GM12878 (cell line): Measurements from ENCODE around the gene B4GALT3. TPM values are rescaled to one million over a fixed set of nuclear protein-coding genes. Genes with fewer than 3 reads are reported as not detected.

Experiments used
- ATAC-seq: fragments of 200-7000 bp; cut with Tn5 transposase; 3 replicates; pipeline ENCODE4 v1.9.1; 2020; ENCODE audit warnings: mild to moderate bottlenecking, moderate library complexity
- BruUV-seq: library from RNA; stranded (reverse); fragments of 400-500 nt; replicated peaks from 2 replicates; lab custom pipeline; 2021; lab: Mats Ljungman, UMichigan
- CTCF ChIA-PET: fragments of 300-600 bp; sonication (Branson Sonifier 250); formaldehyde crosslinking; extraction: SDS; loops from one replicate; lab custom pipeline; 2021; ENCODE audit warnings: inconsistent platforms; lab: Yijun Ruan, JAX
- POLR2A ChIA-PET: fragments of 350-600 bp; formaldehyde crosslinking; extraction: SDS; loops from one replicate; lab custom pipeline; 2021; ENCODE audit warnings: inconsistent platforms; lab: Charles Lee
- RAD21 ChIA-PET: fragments of 300-600 bp; sonication (Branson Sonifier 250); formaldehyde crosslinking; loops from one replicate; lab custom pipeline; 2023; ENCODE audit warnings: antibody characterized with exemption; ENCODE audit not compliant: unreplicated experiment; lab: Charles Lee
- SMC1A ChIA-PET: fragments of 300-600 bp; sonication (Branson Sonifier 250); formaldehyde crosslinking; loops from one replicate; lab custom pipeline; 2023; ENCODE audit not compliant: unreplicated experiment, uncharacterized antibody; lab: Charles Lee
- DNase-seq: peaks from one replicate; pipeline ENCODE4 v3.0.0-alpha.2; 2011; ENCODE audit warnings: low read depth, low spot score
- FAIRE-seq: peaks from 3 replicates; lab custom pipeline; 2011; peaks lifted over from hg19 to GRCh38; lab: Jason Lieb, UNC
- H2AFZ ChIP-seq: 2 replicates; pipeline ENCODE4 v1.6.0; 2011; ENCODE audit warnings: low read depth, low read length, control low read depth; ENCODE audit not compliant: control insufficient read depth
- H3K27ac ChIP-seq: 2 replicates; pipeline ENCODE4 v1.5.1; 2011; ENCODE audit warnings: control low read depth; ENCODE audit not compliant: control insufficient read depth, insufficient read depth
- H3K27me3 ChIP-seq, 2 experiments: replicated peaks in 1 of 2; 2 replicates each; pipeline versions ENCODE4 v1.6.0 to v1.6.1; 2011; ENCODE audit warnings: low read length in 1 of 2; ENCODE audit not compliant: control insufficient read depth in 2 of 2, insufficient read depth in 2 of 2
- H3K36me3 ChIP-seq, 2 experiments: 2 replicates each; pipeline ENCODE4 v1.5.1; 2011; ENCODE audit warnings: low read length in 1 of 2; ENCODE audit not compliant: control insufficient read depth in 2 of 2, insufficient read depth in 2 of 2
- H3K4me1 ChIP-seq: 2 replicates; pipeline ENCODE4 v1.6.1; 2011; ENCODE audit warnings: mild to moderate bottlenecking, low read length, moderate library complexity, mixed read lengths; ENCODE audit not compliant: control insufficient read depth, insufficient read depth
- H3K4me2 ChIP-seq: 2 replicates; pipeline ENCODE4 v1.6.0; 2011; ENCODE audit warnings: control low read depth; ENCODE audit not compliant: control insufficient read depth, insufficient read depth
- H3K4me3 ChIP-seq: fragments of 200-600 bp; sonication (generic); 2 replicates; pipeline ENCODE4 v1.5.1; 2016
- H3K79me2 ChIP-seq: 2 replicates; pipeline ENCODE4 v1.6.0; 2011; ENCODE audit warnings: low read length; ENCODE audit not compliant: control insufficient read depth, insufficient read depth
- H3K9ac ChIP-seq: 2 replicates; pipeline ENCODE4 v1.8.0; 2011; ENCODE audit warnings: low read length, control low read depth, mixed read lengths; ENCODE audit not compliant: control insufficient read depth, insufficient read depth
- H3K9me3 ChIP-seq: replicated peaks from 3 replicates; pipeline ENCODE4 v1.5.1; 2011; ENCODE audit warnings: mild to moderate bottlenecking, low read length; ENCODE audit not compliant: control insufficient read depth, insufficient read depth
- H4K20me1 ChIP-seq: 2 replicates; pipeline ENCODE4 v1.6.0; 2011; ENCODE audit not compliant: control insufficient read depth, insufficient read depth
- EP300 ChIP-seq, 2 experiments: fragments of 150-350 bp in 1 of 2; IDR thresholded peaks; 2 replicates each; pipeline ENCODE4 v1.6.1; 2011 to 2012; ENCODE audit warnings: low read depth in 2 of 2, low read length in 2 of 2, borderline replicate concordance in 1 of 2, improper control_type of control experiment in 1 of 2, inconsistent platforms in 1 of 2; ENCODE audit not compliant: control insufficient read depth in 1 of 2
- GABPA ChIP-seq: IDR thresholded peaks from 2 replicates; pipeline ENCODE4 v1.6.1; 2014; ENCODE audit warnings: antibody characterized with exemption, low read depth, mild to moderate bottlenecking, inconsistent platforms
- GATAD2B ChIP-seq: fragments of 450-650 bp; conservative IDR thresholded peaks from 2 replicates; pipeline ENCODE4 v1.6.1; 2017; ENCODE audit warnings: low read depth, mild to moderate bottlenecking, moderate library complexity
- LARP7 ChIP-seq: fragments of 450-650 bp; IDR thresholded peaks from 2 replicates; pipeline ENCODE4 v1.6.1; 2017; ENCODE audit warnings: mild to moderate bottlenecking
- MTA3 ChIP-seq: IDR thresholded peaks from 2 replicates; pipeline ENCODE4 v1.6.1; 2012; ENCODE audit warnings: low read length, inconsistent platforms, borderline replicate concordance
- STAT3 ChIP-seq: IDR thresholded peaks from 2 replicates; pipeline ENCODE4 v1.6.1; 2011; ENCODE audit warnings: low read depth, low read length, improper control_type of control experiment
- WGBS: methylation state at CpG from one replicate; pipeline ENCODE4 v1.1.6; 2016; ENCODE audit warnings: low lambda C conversion rate; ENCODE audit not compliant: insufficient replicate concordance, insufficient coverage; ENCODE audit errors: missing lambda C conversion rate; 5-methylcytosine and 5-hydroxymethylcytosine counted together
- in situ Hi-C: fragments of 300-500 bp; cut with MboI; formaldehyde crosslinking; loops from 9 replicates; pipeline ENCODE4 v1.14.3; 2018; ENCODE audit warnings: mixed read lengths
- intact Hi-C: fragments of 100-400 bp; cut with micrococcal nuclease; formaldehyde crosslinking; loops from one replicate; pipeline ENCODE4 v1.14.2; 2022; ENCODE audit not compliant: unreplicated experiment
- polyA plus RNA-seq, 11 experiments: library from polyadenylated mRNA; depleted of rRNA in 4 of 11; unstranded in 6 of 11; stranded (reverse) in 5 of 11; fragments of >200 nt; fragmentation: Nextera tagmentation in 4 of 11; fragmentation: Illumina TruSeq in 1 of 11; extraction: Ambion mirVana in 4 of 11; extraction: Trizol in 1 of 11; gene quantifications; 1 replicate in 1 of 11; 2 replicates in 10 of 11; pipeline versions ENCODE4 v1.2.1 to v1.2.3, GENCODE V29; 2011 to 2016; ENCODE audit warnings: inconsistent platforms in 2 of 11, missing spikeins in 2 of 11, low read depth in 1 of 11
- total RNA-seq, 4 experiments: library from RNA; depleted of rRNA in 3 of 4; stranded (reverse); fragments of >200 nt in 3 of 4; fragmentation: Illumina TruSeq in 1 of 4; extraction: Trizol in 1 of 4; gene quantifications; 2 replicates each; pipeline versions ENCODE4 v1.2.1 to v1.2.3, GENCODE V29; 2013 to 2021
- TF ChIP-seq, protein P1 (sequence below): fragments of 450-650 bp; IDR thresholded peaks from 2 replicates; pipeline ENCODE4 v1.6.1; 2017; ENCODE audit warnings: mild to moderate bottlenecking, moderate library complexity
- TF ChIP-seq, protein P2 (sequence below): IDR thresholded peaks from 2 replicates; pipeline ENCODE4 v1.6.1; 2011; ENCODE audit warnings: borderline replicate concordance, low read depth, mild to moderate bottlenecking, moderate library complexity, mixed read lengths, low read length; ENCODE audit not compliant: insufficient read depth; ENCODE audit errors: extremely low read length
- TF ChIP-seq, protein P3 (sequence below): fragments of 450-650 bp; IDR thresholded peaks from 2 replicates; pipeline ENCODE4 v1.6.1; 2016; ENCODE audit warnings: mild to moderate bottlenecking

The B4GALT3 gene
- total and polyA plus RNA-seq, 10 of the 15 experiments (the other 5 are each of a cell fraction or from before 2014, with no cell fraction given): 27.1 to 58.9 (median 42.6) TPM

DNA sequence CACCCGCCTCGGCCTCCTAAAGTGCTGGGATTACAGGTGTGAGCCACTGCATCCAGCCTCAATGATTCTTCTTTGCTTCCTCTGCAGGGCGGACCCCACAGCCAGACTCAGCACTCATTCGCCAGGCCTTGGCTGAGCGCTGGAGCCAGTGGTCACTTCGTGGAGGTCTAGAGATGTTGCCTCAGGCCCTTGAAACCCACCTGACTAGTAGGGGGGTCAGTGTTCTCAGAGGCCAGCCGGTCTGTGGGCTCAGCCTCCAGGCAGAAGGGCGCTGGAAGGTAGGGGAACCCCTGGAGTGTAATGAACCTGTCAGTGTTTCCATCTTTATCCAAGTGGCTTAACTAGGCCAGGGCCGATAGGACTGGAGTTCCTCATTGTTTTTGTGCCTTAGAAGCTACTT is 8.4 kb downstream of the B4GALT3 start (continued):
- TF ChIP-seq, protein P1, sequence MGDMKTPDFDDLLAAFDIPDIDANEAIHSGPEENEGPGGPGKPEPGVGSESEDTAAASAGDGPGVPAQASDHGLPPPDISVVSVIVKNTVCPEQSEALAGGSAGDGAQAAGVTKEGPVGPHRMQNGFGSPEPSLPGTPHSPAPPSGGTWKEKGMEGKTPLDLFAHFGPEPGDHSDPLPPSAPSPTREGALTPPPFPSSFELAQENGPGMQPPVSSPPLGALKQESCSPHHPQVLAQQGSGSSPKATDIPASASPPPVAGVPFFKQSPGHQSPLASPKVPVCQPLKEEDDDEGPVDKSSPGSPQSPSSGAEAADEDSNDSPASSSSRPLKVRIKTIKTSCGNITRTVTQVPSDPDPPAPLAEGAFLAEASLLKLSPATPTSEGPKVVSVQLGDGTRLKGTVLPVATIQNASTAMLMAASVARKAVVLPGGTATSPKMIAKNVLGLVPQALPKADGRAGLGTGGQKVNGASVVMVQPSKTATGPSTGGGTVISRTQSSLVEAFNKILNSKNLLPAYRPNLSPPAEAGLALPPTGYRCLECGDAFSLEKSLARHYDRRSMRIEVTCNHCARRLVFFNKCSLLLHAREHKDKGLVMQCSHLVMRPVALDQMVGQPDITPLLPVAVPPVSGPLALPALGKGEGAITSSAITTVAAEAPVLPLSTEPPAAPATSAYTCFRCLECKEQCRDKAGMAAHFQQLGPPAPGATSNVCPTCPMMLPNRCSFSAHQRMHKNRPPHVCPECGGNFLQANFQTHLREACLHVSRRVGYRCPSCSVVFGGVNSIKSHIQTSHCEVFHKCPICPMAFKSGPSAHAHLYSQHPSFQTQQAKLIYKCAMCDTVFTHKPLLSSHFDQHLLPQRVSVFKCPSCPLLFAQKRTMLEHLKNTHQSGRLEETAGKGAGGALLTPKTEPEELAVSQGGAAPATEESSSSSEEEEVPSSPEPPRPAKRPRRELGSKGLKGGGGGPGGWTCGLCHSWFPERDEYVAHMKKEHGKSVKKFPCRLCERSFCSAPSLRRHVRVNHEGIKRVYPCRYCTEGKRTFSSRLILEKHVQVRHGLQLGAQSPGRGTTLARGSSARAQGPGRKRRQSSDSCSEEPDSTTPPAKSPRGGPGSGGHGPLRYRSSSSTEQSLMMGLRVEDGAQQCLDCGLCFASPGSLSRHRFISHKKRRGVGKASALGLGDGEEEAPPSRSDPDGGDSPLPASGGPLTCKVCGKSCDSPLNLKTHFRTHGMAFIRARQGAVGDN: no peak
- TF ChIP-seq STAT3: no peak
- TF ChIP-seq, protein P2, sequence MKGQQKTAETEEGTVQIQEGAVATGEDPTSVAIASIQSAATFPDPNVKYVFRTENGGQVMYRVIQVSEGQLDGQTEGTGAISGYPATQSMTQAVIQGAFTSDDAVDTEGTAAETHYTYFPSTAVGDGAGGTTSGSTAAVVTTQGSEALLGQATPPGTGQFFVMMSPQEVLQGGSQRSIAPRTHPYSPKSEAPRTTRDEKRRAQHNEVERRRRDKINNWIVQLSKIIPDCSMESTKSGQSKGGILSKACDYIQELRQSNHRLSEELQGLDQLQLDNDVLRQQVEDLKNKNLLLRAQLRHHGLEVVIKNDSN: no peak

DNA sequence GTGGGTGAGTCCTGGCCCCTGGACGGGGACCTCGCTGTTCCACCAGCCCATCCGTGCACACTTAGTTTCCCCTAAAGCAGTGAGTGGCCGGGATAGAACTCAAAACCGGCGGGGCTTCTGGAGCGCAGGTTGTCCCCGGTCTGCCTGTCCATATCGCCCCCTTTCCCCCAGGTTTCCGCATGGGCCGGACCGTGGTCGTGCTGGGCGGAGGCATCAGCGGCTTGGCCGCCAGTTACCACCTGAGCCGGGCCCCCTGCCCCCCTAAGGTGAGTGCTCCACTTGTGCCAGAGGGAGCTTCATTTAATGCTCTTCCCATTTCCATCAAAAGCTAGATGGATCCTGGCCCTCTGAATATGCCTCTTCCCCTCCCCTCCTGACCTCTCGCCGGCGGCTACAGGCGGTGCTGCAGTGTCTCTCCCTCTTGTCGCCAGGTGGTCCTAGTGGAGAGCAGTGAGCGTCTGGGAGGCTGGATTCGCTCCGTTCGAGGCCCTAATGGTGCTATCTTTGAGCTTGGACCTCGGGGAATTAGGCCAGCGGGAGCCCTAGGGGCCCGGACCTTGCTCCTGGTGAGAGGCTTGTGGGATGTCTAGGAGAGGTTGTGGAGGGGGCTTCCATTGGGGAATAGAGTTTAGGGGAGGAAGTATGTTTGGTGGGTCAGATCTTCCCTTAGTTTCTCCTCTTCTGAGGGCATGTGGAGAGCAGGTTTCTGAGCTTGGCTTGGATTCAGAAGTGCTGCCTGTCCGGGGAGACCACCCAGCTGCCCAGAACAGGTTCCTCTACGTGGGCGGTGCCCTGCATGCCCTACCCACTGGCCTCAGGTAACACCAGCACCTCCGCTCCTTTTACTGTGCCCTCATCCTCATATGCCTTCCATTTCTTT is 10.4 kb downstream of the B4GALT3 start:
- Histone ChIP-seq H3K27me3 (no peaks in the 10 kb centered on the region), H3K4me2 (peak overlapping the region; percentile 99), H3K36me3 (peaks cover 9 to 10% of the 10 kb centered on the region in 2 experiments), H3K9me3 (no peaks in the 10 kb centered on the region), H3K9ac (peak overlapping the region; percentile 64), H2AFZ (peak overlapping the region; percentile 27), H3K79me2 (no peaks in the 10 kb centered on the region), H3K4me1 (peaks cover 8% of the 10 kb centered on the region), H3K4me3 (peak overlapping the region; percentile 86), H4K20me1 (no peaks in the 10 kb centered on the region), H3K27ac (peak overlapping the region; percentile 4)
- ATAC-seq (peak; percentile 20), FAIRE-seq (no peak)
- ChIA-PET CTCF (interaction anchor here (0.6 to 5.0 kb wide), 20 partner anchors 9 to 222 kb away, joined by 3 to 60 read pairs (median 6); partner anchors contain the start of genes B4GALT3, NDUFS2, TOMM40L and UFC1), RAD21 (interaction anchor here (0.5 to 4.8 kb wide), 15 partner anchors 9 to 591 kb away, joined by 3 to 34 read pairs (median 6); partner anchors contain the start of genes ARHGAP30, B4GALT3, DEDD and NDUFS2), POLR2A (interaction anchor here (0.6 to 2.9 kb wide), 16 partner anchors 9 to 222 kb away, joined by 3 to 17 read pairs (median 6); partner anchors contain the start of genes ARHGAP30, B4GALT3, DEDD and NDUFS2), SMC1A (interaction anchor here (0.8 to 3.5 kb wide), 15 partner anchors 9 to 215 kb away, joined by 3 to 18 read pairs (median 6); partner anchors contain the start of genes B4GALT3, NDUFS2, TOMM40L and UFC1)
- in situ Hi-C loops (no loop called here), intact Hi-C loops (no loop called here)
- BruUV-seq: no TSS peak
- WGBS: 5% methylated on average over 33 of the region's 33 CpGs
- TF ChIP-seq EP300 (IDR thresholded peaks at IDR 0.05; ENCODE audit: borderline replicate concordance in 1 of 2, control insufficient read depth in 1 of 2, low read depth in 2 of 2, low read length in 2 of 2) (no peak), LARP7 (peak; percentile 64; the same call in 1 of the 2 replicates), MTA3 (no peak), GABPA (no peak), GATAD2B (no peak)
- TF ChIP-seq, protein P3, sequence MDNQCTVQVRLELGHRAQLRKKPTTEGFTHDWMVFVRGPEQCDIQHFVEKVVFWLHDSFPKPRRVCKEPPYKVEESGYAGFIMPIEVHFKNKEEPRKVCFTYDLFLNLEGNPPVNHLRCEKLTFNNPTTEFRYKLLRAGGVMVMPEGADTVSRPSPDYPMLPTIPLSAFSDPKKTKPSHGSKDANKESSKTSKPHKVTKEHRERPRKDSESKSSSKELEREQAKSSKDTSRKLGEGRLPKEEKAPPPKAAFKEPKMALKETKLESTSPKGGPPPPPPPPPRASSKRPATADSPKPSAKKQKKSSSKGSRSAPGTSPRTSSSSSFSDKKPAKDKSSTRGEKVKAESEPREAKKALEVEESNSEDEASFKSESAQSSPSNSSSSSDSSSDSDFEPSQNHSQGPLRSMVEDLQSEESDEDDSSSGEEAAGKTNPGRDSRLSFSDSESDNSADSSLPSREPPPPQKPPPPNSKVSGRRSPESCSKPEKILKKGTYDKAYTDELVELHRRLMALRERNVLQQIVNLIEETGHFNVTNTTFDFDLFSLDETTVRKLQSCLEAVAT: 0 out of 2 replicates have a peak, but pooled peaks have one; percentile 8
- TF ChIP-seq, all 136 proteins: peak for 2
- no peak for DNase-seq
